HG03280 (cell line): ENCODE measurements around the gene SYT1.

Source experiments
- ATAC-seq: cut with Tn5 transposase; IDR thresholded peaks from one replicate; pipeline ENCODE4 v1.9.1; 2021; ENCODE audit warnings: mild to moderate bottlenecking, moderate library complexity; ENCODE audit not compliant: unreplicated experiment

The SYT1 gene

DNA sequence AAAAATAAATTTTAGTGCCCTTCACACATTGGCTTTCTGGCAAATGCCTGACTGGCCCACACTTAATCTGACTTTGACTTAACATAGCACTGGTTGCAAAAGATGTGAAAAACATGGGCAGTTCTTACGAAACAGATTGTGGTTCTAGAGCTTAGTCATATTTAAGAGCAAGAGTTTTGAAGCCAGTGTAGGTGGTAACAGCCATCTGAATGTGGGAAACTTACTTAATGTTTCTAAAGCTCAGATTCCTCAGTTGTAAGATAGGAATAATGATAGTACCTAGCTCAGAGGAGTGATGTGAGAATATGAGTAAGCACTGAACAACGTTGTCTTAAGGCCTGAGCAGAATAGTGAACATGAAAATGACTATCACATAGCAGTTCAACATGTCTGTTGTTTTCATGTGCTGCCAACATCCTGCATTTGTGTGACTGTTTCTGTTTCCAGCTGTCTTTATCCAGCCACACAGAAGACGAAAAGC, 262.7 kb downstream of the SYT1 start:
- ATAC-seq, result peak; percentile 77

DNA sequence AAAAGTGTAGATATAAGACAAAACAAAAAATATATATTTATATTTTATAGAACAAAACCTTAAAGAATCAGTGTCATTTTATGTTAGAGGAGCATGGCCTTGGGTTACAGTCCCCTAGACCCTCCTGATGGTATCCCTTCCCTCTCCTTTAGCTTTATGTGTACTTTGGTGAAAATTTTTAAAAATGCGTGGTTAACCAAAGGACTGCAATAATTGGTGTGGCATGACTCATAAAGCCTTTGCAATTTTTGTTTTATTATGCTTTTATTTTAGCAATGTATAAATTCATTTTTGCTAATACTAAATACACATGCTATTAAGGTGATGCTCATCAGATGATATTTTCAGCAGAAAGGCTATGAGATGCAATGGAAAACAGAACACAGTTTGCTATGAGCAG, 264.4 kb downstream of the SYT1 start:
- ATAC-seq, result no peak

DNA sequence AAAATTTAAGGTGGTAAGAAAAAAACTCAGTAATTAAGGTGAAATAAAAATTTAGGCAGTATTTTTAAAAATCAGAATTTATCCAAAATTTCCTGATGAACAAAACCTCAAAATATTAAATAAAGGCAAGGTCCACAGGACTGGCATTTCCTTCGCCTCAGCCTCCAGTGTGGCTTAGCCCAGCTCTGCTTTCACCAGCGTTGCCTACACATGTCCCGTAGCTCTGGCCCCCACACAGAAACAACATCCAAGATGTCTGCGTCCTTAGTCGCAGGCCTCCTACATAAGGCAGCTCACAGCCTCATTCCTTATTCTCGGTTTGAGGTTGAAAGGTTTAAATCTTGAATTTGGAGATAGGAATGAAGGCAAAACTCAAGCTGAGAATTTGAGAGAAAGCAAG, 274.3 kb downstream of the SYT1 start:
- no peak for ATAC-seq

DNA sequence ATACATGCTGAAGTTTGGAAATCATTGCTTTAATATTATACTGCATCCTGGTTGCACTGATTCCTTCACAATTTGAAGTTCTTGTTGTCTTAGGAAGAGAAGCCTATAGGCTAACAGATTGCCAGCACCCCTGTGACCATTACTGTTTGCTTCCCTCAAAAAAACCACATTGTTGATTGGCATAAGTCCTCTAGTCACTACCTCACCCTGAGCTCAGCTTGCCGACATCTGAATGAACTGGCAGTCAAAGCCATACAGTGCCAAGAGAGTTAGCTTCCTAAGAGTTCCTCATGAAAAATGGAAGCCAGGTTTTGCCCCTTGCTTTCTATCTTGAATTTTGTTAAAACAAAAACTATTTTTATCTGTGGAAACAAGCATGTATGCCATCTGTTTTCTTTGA, 276.1 kb downstream of the SYT1 start:
- ATAC-seq, result no peak

DNA sequence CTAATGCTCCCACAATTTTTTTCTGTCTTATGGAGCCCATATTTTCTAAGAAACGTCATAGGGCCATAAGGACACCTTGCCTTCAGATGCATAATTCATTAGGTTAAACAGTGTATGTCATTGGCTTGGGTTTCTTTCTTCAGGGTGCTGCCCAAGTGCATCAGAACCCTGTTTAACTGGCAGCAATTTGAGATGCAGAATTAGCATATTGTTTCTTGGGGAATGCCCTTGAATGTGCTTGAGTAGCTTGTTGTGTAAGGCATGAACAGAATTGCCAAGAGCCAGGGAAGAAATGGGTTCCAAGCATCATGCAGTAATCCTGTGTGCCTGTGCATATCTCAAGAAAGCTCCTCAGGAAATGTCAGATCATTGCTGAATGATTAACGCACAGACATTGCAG, 277.2 kb downstream of the SYT1 start:
- no peak for ATAC-seq

DNA sequence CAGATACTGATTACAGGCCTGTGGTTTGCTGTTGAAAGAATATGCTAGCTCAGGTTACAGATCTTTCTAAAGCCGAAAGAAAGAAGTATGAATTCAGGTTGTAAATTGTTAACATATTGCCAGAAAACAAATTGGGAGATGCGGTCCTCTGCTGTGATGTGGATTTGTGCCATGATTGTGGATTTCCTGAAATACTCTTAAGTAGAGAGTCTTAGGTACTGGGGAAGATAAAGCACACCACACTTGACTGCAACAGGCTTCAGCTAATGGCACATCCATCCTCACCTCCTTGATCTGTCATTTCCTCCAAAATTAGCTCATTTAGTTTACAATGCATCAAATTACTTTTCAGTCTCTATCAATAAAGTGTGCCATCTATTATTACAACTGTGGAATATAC, 279.2 kb downstream of the SYT1 start:
- no peak for ATAC-seq

DNA sequence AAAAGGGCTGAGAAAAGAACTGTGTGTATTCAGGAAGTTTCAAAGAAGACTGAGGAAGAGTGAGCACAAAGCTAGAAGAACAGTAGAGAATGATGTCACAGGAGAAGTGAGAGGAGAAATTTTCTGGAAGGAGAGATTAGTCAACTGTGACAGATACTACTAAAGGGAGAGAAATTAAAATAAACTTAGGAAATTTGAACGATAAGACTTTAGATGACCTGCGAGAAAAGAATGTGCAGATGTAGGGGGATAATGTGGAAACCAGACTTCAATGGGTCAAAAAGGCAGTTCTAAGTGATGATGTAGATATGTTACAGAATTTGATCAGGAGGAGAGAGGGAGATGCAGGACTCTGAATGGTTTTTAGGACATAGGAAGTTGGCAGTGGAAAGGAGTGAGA, 287.4 kb downstream of the SYT1 start:
- no peak for ATAC-seq

DNA sequence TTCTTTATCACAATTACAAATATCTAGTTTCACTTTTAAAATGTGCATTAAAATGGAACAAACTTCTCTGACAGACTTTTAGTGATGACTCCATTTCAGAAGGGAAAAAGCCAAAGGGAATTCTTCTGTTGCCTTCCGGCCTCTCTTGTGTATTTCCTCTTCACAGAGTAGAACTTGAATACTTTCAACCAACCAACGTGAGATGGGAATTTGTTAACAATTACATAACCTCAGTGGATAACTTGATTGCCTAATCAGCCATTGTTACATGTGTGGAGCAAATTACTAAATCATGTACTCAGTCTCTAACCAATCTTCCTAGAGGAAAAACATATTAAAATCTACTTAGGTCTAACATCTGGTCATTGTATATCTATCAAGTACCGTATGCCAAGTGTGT, 291.1 kb downstream of the SYT1 start:
- no peak for ATAC-seq

DNA sequence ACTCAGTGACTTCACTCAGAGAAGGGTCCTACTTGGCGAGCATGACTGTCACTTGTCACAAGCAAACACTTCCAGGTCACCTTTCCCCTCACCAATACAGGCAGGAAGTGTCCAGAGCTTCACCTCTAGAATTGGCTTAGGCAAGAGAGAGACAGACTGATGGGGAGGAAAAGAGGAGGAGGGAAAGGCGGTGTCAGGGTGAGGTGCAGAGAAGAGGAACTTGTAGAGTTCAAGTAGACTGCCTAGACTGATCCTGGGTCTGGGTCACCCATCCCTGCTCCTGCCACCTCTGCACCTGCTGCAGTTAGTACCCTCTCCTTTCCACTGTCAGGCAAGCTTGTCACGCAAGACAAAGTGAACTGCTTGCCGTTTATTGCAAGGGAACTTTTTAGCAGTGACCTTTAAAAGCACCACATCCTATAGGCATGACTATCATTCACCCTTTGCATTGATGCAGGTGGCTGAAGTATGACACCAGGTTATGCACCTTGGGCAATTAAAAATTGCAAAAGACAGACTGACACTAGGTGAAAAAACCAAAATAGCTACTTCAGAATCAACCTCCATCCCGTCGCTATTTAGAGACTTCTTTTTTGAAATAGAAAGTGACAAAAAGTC, 292.4 kb downstream of the SYT1 start:
- ATAC-seq, result no peak

DNA sequence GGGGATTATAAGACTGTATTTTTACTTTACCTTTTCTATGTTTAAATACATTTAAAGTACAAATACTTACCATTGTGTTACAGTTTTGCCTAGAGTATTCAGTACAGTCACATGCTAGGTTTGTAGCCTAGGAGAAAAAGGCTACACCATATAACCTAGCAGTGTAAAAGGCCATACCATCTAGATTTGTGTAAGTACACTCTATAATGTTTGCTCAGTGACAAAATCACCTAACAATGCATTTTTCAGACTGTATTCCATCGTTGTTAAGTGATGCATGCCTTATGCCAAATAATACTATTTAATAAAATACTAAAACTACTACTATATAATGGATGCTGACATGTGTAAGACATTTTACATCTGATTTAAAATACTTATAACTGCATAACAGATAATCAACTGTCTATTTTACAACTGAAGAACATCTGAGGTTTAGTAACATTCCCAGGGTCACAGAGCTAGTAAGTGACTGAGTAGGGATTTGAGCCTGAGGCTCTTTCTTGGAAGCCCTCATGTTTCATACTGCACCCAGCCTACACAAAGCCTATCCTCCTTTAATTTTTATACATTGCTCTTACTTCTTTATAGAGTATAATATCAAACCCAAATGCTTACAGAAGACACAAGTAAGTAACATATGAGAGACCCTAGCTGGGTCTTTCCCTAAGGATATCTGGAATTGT, 296.8 kb downstream of the SYT1 start:
- ATAC-seq, result no peak

DNA sequence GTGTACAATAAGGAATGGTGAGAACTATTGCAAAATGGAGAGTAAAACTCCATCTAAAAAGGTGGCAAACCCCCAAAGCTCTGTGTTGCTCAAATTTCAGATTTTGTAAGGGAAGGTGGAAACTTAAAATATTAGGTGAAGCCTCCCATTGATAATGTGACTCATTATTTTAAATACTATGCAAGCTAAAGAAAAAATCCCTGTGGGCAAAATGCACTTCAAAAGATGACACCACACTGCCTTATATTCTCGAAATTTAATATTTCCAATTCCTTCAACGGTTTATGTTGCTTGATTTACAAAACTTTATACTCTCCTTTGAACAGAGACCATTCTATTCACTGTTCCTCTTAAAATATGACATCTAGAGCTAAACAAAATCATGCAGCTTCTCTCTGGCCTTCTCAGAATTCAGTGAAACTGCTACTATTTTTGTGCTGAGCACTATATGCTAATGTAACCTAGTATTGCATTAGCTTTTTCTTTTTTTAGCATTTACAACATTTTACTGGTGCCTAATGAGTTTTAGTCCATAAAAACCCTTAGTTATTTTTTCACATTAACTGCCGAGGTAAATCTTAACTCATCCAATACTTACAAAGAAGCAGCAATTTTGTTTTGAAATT, 297.7 kb downstream of the SYT1 start:
- ATAC-seq, result no peak

DNA sequence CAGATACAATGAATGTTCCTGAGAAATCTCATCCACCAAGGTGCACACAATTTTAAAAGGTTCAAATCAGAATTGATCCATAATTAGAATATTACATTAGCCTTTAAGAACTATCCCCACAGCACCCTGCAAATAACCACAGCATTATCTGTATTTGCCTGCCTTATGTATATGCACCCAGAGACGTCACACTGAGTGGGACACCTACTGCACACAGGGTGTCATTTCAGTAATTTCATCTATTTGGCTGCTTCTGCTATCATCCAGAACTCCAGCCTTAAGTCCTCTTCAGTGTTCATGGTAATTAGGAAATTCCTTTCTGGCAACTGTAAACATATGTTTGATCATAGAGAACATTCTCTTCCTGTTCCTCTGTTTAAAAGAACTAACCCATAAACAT, 298.4 kb downstream of the SYT1 start:
- no peak for ATAC-seq

DNA sequence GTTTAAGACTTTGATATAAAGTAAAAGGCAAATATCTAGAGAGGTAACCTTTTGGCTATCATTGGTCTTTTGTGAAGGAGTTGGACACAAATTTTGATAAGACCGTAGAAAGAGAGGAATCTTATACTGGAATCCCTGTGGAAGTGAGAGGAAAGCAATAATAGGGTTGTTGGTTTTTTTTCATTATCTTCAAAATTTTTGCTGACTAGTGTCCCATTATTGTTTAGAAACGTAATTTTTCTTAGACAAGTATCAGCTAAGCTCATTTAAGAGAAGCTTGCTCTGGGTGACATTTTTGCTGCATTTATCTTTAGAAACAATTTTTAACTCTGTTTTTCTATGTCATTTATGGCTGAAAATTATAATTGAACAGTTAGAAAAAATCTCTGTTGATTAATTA, 300.3 kb downstream of the SYT1 start:
- ATAC-seq, result no peak

DNA sequence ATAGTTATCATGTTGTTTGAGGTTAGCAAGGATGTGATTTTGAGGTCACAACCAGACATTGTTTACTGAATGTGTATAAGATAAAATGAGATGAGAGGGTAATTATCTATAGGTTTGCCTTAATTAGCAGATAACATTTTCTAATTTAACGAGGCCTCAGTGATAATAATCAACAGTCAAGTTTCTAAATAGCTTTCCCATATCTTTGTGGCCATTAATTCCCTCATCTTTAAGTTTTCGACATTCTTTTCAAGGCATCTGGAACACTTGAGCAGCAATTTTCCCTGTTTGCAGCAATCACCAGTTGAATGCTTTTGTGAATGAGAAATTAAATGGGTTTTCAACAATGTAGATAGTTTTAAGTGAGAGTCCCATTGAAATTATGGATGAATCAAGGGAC, 304.1 kb downstream of the SYT1 start:
- ATAC-seq, result no peak

DNA sequence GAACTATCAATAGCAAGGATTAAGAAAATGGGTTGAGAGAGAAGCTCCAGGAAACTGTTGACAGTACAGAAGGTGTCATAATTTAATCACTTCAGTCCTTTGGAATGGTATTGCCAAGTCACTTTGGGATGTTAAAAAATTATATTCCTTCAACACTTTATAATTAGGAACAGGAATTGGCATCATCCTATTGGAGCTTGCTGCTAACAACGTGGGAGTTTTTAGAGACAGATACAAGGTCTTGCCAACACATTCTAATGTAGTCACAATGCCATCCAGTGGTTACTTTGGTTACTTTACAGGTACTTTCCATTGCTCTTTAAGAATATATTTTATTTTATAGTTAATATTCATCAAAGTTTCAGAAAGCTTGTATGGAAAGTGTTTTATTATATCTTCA, 310.1 kb downstream of the SYT1 start:
- ATAC-seq, result peak; percentile 72

DNA sequence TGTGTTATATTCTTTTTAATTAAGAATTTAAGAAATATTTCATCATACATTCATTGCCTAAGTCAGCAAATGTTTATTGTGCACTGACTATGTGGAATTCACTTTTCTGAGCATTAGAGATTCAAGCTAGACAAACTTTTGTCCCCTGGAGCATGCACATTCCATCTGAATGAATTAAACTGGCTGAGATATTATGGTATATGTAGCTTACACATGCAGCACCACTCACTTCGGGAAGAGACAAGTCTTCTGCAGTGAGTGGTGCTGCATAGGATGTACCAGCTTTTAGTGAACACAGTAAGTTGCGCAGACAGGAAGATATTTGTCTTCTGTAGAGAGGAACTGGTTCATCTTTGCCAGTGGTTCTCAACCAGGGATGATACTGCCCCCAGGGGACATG, 318.4 kb downstream of the SYT1 start:
- no peak for ATAC-seq

DNA sequence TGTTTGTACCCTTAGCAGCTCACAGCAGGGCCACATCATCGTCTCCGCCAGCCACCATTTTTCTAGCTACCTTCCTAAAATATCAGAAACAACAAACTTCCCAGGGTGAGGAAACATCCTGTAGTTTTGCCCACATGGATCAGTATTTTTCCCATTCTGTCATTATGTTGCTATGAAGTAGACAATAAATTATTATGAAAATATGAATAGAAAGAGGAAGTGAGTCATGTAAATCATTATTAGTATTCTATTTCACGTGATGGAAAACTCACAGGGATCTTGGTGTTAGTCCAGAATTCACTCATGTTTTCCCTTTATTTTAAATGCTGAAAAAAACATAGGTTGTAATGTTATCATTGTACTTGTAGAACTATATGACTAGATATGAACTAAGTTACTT, 319.4 kb downstream of the SYT1 start:
- ATAC-seq, result no peak

DNA sequence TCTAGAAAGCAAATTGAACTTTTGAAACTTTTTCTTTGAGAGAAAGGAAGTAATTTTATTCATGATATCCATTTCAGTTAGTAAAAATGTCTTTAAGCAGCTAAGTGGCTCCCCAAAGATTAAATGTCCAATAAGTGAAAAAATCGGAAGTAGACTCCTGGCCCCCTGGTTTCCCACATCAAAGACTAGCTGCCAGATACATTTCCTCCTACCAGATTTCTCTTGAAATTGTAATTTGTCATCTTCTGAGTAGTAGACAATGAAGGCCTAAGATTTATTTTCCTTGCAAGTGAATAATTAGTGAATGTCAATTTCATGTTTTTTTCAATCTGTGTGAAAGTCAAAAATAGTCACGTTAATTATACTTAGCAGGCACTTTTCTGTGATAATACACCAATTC, 321.9 kb downstream of the SYT1 start:
- ATAC-seq, result no peak

DNA sequence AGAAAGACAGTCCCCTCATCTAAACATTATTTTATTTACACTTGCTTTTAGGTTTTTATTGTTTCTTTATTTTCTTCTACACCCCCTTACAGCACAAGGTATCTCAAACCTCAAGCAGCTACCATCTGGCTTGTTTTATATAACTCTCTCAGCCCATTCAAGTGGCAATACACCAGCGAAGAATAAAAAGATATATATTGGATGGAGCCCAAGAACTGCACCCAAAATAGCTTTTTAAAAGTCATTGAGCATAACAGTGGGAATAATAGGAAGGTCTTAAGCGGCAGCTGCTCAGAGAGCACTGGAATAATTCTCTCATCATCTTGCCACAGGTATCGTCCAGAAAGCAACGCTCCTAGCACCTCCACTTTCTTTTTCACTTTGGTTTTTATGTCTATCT, 322.5 kb downstream of the SYT1 start:
- ATAC-seq, result no peak

DNA sequence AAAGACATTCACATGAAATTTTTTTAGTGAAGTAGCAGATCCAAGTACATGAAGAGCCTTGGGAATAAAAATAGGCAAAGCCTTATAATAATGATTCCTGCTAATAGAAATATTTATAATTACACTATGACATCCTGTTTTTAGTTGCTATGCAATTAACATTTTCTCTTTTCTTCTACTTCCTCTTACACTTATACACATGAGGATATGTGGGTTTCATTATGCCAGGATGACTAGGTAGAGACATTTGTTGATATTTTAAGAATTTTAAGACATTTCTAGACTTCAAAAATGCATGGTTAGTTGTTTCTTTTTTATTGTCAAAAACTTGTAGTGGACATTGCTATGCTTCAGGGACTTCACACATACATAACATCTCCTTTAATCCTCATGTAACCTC, 326.8 kb downstream of the SYT1 start:
- ATAC-seq, result no peak

DNA sequence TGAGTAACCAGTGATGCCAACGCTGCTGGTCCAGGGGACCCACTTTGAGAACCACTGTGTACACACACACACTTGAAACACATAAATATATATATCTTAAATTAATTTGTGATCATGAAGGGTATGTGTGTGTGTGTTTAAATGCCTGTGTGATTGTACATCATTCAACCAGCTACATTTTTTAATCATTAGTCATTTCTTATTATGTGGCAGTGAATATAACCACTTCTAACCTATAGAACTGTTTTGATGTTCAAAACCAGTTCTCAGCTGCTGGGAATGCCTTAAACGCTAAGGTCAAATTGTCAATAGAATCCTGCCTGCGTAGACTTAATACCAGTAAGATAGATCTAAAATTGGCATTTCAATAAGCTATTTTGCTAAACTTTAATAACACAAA, 330.0 kb downstream of the SYT1 start:
- ATAC-seq, result no peak

DNA sequence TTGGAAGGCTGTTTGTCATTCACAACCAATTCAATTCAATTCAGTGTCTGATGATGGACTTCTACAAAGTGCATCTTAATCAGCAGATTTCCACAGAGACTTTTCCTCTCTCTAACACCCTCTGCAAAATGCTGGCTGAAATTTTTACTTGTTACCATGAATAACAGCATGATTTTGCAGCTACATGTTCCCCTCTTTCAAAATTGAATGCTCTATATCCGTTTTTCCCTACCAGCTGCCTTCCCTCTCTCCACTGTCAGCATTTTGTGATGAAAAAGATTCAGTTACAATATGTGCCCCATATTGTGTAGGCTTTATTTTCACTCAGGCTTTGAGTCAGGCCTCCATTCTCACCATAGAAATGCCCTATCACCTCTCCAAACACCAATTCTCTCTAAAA, 334.6 kb downstream of the SYT1 start:
- ATAC-seq, result no peak

DNA sequence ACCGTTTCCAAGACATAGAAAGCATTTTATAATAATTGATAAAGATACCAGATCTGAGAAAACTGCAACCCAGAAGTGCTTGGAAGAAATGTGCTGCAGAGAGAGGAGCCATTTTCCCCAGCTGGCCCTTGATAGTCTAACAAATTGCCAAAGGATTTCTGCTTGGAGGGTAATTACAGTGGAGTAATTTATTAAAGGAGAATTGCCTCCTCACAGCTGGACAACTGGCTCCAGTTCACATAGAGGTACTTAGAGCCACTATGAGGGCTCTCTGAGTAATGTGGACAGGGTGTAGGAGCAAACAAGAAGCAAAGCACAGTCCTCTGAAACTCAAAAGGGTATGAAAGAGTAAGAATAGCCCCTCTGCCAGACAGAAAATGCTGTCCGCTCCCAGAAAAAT, 335.6 kb downstream of the SYT1 start:
- ATAC-seq, result no peak
